A673 (cell line): ENCODE results near the gene PDCD6IP. TPM values are rescaled to one million over a fixed set of nuclear protein-coding genes. Genes with fewer than 3 reads are reported as not detected.
"Not testable (repeated sequence)": the region's sequence is repeated elsewhere in the genome, so short reads cannot be mapped to it uniquely, and the experiment has no call there.

ENCODE experiments used
- BruUV-seq: library from RNA; stranded (reverse); fragments of 400-500 nt; replicated peaks from 2 replicates; lab custom pipeline; 2021; lab: Mats Ljungman, UMichigan
- CTCF ChIA-PET: fragments of 300-600 bp; sonication (Branson Sonifier 250); formaldehyde crosslinking; loops from one replicate; lab custom pipeline; 2022; ENCODE audit warnings: antibody characterized with exemption; lab: Charles Lee
- POLR2A ChIA-PET: fragments of 300-600 bp; sonication (Branson Sonifier 250); formaldehyde crosslinking; loops from one replicate; lab custom pipeline; 2022; ENCODE audit warnings: antibody characterized with exemption; ENCODE audit not compliant: low non-redundant PET; lab: Charles Lee
- DNase-seq: peaks from one replicate; pipeline ENCODE4 v3.0.0-alpha.2; 2015; ENCODE audit warnings: low spot score
- H3K27ac ChIP-seq: fragments of 200-600 bp; sonication (generic); 2 replicates; pipeline ENCODE4 v1.5.1; 2016; ENCODE audit warnings: mixed run types, low read depth, mild to moderate bottlenecking, mixed read lengths, antibody characterized with exemption, low read length; ENCODE audit not compliant: poor library complexity, severe bottlenecking
- H3K27me3 ChIP-seq: fragments of 200-600 bp; sonication (generic); replicated peaks from 2 replicates; pipeline ENCODE4 v1.6.1; 2017; ENCODE audit warnings: mixed run types, low read depth, mild to moderate bottlenecking, mixed read lengths, antibody characterized with exemption, low read length; ENCODE audit not compliant: insufficient read depth, poor library complexity
- H3K36me3 ChIP-seq: fragments of 200-600 bp; sonication (generic); 2 replicates; pipeline ENCODE4 v1.6.1; 2016; ENCODE audit warnings: mixed run types, mild to moderate bottlenecking, mixed read lengths, antibody characterized with exemption, low read length; ENCODE audit not compliant: insufficient read depth, poor library complexity, severe bottlenecking
- H3K4me1 ChIP-seq: fragments of 200-600 bp; sonication (generic); 2 replicates; pipeline ENCODE4 v1.6.1; 2017; ENCODE audit warnings: mixed run types, mild to moderate bottlenecking, mixed read lengths, antibody characterized with exemption, low read length; ENCODE audit not compliant: insufficient read depth, poor library complexity, severe bottlenecking
- H3K4me3 ChIP-seq: fragments of 200-600 bp; sonication (generic); 2 replicates; pipeline ENCODE4 v1.5.1; 2016; ENCODE audit warnings: low read depth, mixed run types, mild to moderate bottlenecking, mixed read lengths, low read length; ENCODE audit not compliant: poor library complexity, severe bottlenecking
- H3K9me3 ChIP-seq: fragments of 200-600 bp; sonication (generic); 2 replicates; pipeline ENCODE4 v1.6.1; 2016; ENCODE audit warnings: mixed run types, low read depth, mild to moderate bottlenecking, mixed read lengths, antibody characterized with exemption, low read length; ENCODE audit not compliant: poor library complexity, severe bottlenecking
- CTCF ChIP-seq: fragments of 300-800, 200-600 bp; sonication (generic); conservative IDR thresholded peaks from 2 replicates; pipeline ENCODE4 v1.5.1; 2017; ENCODE audit warnings: low read depth, mild to moderate bottlenecking, antibody characterized with exemption, low read length, moderate library complexity, mixed read lengths
- EZH2 ChIP-seq: fragments of 200-600 bp; sonication (generic); IDR thresholded peaks from 2 replicates; pipeline ENCODE4 v1.6.1; 2017; ENCODE audit warnings: borderline replicate concordance, low read depth, mild to moderate bottlenecking, mixed read lengths, antibody characterized with exemption, low read length; ENCODE audit not compliant: poor library complexity, severe bottlenecking
- intact Hi-C: fragments of 100-400 bp; cut with micrococcal nuclease; formaldehyde crosslinking; loops from one replicate; pipeline ENCODE4 v1.10.0; 2022; ENCODE audit not compliant: unreplicated experiment
- total RNA-seq: library from RNA; stranded (reverse); gene quantifications from 2 replicates; pipeline ENCODE4 v1.2.3, GENCODE V29; 2021

The PDCD6IP gene
- total RNA-seq, 1 experiment from 2014 or later: 230 TPM

- BruUV-seq: no TSS peak
- intact Hi-C loops: no loop called here
- no peak for DNase-seq
- no peaks in the 10 kb centered on the region for H3K27me3 ChIP-seq
- TF ChIP-seq EZH2: no peak
- no peak for TF ChIP-seq CTCF
- H3K27ac ChIP-seq: no peak overlapping the region
- ChIA-PET CTCF (interaction anchor here (1.2 kb wide), 2 partner anchors 12 to 139 kb away, joined by 3 read pairs; no protein-coding TSS in a partner anchor), POLR2A (no interaction called here)
- no peak overlapping the region for H3K4me3 ChIP-seq
- no peaks in the 10 kb centered on the region for H3K9me3 ChIP-seq
- H3K36me3 ChIP-seq: no peaks in the 10 kb centered on the region
- no peaks in the 10 kb centered on the region for H3K4me1 ChIP-seq
Measured at GRCh38 chr3:33775363-33775762, 23.1 kb upstream of the PDCD6IP start.

GRCh38 chr3:33777996-33778395 lies 20.4 kb upstream of the PDCD6IP start:
- ChIA-PET POLR2A (no interaction called here), CTCF (interaction anchor here (0.5 to 1.7 kb wide), 2 partner anchors 9 to 157 kb away, joined by 3 to 8 read pairs; no protein-coding TSS in a partner anchor)
- Histone ChIP-seq H3K27me3 (no peaks in the 10 kb centered on the region), H3K27ac (no peak overlapping the region), H3K4me1 (no peaks in the 10 kb centered on the region), H3K9me3 (no peaks in the 10 kb centered on the region), H3K36me3 (no peaks in the 10 kb centered on the region), H3K4me3 (no peak overlapping the region)
- TF ChIP-seq CTCF: no peak
- TF ChIP-seq EZH2: no peak
- BruUV-seq: no TSS peak
- DNase-seq: no peak
- intact Hi-C loops: no loop called here

- Histone ChIP-seq H3K27me3 (no peaks in the 10 kb centered on the region), H3K4me3 (no peak overlapping the region), H3K9me3 (no peaks in the 10 kb centered on the region), H3K36me3 (no peaks in the 10 kb centered on the region), H3K4me1 (no peaks in the 10 kb centered on the region), H3K27ac (no peak overlapping the region)
- DNase-seq: no peak
- POLR2A ChIA-PET: no interaction called here
- CTCF ChIA-PET: no interaction called here
- TF ChIP-seq EZH2: no peak
- no peak for TF ChIP-seq CTCF
- BruUV-seq: no TSS peak
- intact Hi-C loops: loop anchor here (10.0 kb wide), 1 partner anchor 405 kb away; no protein-coding TSS in a partner anchor
Measured at GRCh38 chr3:33779751-33780150, 18.7 kb upstream of the PDCD6IP start.

GRCh38 chr3:33781413-33781812 lies 17.0 kb upstream of the PDCD6IP start:
- DNase-seq, BruUV-seq, H3K36me3 ChIP-seq, H3K9me3 ChIP-seq, H3K4me3 ChIP-seq, CTCF ChIA-PET, H3K27me3 ChIP-seq, H3K27ac ChIP-seq, H3K4me1 ChIP-seq: not testable (repeated sequence)
- POLR2A ChIA-PET: interaction anchor here (0.6 kb wide), 1 partner anchor 17 kb away, joined by 3 read pairs; the partner anchor contains the start of gene PDCD6IP
- intact Hi-C loops: loop anchor here (10.0 kb wide), 1 partner anchor 407 kb away; no protein-coding TSS in a partner anchor
